Nephron progenitor cell (in vitro differentiated cells): ENCODE data around the gene DGKQ.

Experiments
- DNase-seq: peaks from one replicate; pipeline ENCODE4 v3.0.0; 2021
- H3K27ac Mint-ChIP-seq: 2 replicates; pipeline ENCODE4 v1.8.0; 2021; ENCODE audit warnings: mild to moderate bottlenecking, moderate library complexity, mixed read lengths
- H3K27me3 Mint-ChIP-seq: 2 replicates; pipeline ENCODE4 v1.8.0; 2021; ENCODE audit warnings: mild to moderate bottlenecking, low read depth, mixed read lengths; ENCODE audit not compliant: poor library complexity
- H3K36me3 Mint-ChIP-seq: 2 replicates; pipeline ENCODE4 v1.8.0; 2021; ENCODE audit warnings: low read depth, mixed read lengths
- H3K4me1 Mint-ChIP-seq: 2 replicates; pipeline ENCODE4 v1.8.0; 2021; ENCODE audit warnings: mixed read lengths
- H3K4me3 Mint-ChIP-seq: 2 replicates; pipeline ENCODE4 v1.8.0; 2021; ENCODE audit warnings: mild to moderate bottlenecking, moderate library complexity, mixed read lengths
- H3K9me3 Mint-ChIP-seq: 2 replicates; pipeline ENCODE4 v1.8.0; 2021; ENCODE audit warnings: mild to moderate bottlenecking, moderate library complexity, mixed read lengths
- TF ChIP-seq, protein P1 (sequence below): fragments of 200-600 bp; sonication (generic); IDR thresholded peaks from 2 replicates; pipeline ENCODE4 v1.5.0; 2021; ENCODE audit warnings: antibody characterized with exemption

The DGKQ gene

DNA sequence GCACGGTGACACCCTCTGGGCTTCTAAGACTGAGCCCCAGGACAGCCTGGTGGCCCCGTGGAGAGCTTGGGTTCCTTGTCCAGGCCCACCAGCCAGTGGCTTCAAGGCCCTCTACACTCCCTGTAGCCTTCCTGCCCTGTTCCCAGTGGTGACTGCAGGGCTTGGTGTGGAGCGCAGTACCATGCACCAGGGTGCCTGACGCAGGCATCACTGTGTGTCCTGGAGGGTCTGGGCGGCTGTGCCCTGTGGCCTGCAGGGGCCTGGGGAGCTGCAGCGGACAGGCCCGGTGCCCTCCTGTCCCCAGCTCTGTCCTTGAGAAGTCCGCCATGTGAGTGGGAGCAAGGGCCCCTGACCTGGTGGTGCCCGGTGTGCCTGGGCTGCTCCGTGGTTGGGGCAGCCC lies 42.4 kb upstream of the DGKQ start:
- Mint-ChIP-seq H3K4me3 (no peak overlapping the region), H3K27ac (no peak overlapping the region), H3K36me3 (peaks cover 6% of the 10 kb centered on the region), H3K4me1 (peaks cover 47% of the 10 kb centered on the region), H3K27me3 (peaks cover 1% of the 10 kb centered on the region), H3K9me3 (no peaks in the 10 kb centered on the region)
- no peak for DNase-seq
- TF ChIP-seq, protein P1, sequence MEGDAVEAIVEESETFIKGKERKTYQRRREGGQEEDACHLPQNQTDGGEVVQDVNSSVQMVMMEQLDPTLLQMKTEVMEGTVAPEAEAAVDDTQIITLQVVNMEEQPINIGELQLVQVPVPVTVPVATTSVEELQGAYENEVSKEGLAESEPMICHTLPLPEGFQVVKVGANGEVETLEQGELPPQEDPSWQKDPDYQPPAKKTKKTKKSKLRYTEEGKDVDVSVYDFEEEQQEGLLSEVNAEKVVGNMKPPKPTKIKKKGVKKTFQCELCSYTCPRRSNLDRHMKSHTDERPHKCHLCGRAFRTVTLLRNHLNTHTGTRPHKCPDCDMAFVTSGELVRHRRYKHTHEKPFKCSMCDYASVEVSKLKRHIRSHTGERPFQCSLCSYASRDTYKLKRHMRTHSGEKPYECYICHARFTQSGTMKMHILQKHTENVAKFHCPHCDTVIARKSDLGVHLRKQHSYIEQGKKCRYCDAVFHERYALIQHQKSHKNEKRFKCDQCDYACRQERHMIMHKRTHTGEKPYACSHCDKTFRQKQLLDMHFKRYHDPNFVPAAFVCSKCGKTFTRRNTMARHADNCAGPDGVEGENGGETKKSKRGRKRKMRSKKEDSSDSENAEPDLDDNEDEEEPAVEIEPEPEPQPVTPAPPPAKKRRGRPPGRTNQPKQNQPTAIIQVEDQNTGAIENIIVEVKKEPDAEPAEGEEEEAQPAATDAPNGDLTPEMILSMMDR: no peak

DNA sequence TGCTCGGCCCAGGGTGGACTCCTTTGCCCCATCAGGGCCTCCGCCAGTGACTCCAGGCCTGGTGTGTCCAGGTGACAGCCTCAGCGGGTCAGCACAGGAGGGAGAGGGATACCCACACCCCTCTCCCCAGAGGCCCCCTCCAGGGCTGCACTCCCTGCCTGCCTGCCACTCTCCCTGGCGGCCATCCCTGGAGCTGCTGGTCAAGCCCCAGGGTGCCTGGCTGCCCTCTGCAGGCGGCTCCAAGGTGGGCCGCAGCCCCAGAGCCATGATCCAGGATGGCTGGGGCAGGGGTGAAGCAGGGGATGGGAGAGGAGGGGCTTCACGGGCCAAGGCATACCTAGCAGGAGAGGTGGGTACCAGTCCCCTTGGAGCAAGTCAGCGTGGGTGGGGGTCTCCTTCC lies 41.8 kb upstream of the DGKQ start:
- peak; percentile 38 for DNase-seq
- Mint-ChIP-seq H3K27ac (no peak overlapping the region), H3K36me3 (peaks cover 6% of the 10 kb centered on the region), H3K9me3 (no peaks in the 10 kb centered on the region), H3K4me3 (no peak overlapping the region), H3K27me3 (peaks cover 7% of the 10 kb centered on the region), H3K4me1 (peaks cover 52% of the 10 kb centered on the region)
- TF ChIP-seq, protein P1: peak; percentile 8

DNA sequence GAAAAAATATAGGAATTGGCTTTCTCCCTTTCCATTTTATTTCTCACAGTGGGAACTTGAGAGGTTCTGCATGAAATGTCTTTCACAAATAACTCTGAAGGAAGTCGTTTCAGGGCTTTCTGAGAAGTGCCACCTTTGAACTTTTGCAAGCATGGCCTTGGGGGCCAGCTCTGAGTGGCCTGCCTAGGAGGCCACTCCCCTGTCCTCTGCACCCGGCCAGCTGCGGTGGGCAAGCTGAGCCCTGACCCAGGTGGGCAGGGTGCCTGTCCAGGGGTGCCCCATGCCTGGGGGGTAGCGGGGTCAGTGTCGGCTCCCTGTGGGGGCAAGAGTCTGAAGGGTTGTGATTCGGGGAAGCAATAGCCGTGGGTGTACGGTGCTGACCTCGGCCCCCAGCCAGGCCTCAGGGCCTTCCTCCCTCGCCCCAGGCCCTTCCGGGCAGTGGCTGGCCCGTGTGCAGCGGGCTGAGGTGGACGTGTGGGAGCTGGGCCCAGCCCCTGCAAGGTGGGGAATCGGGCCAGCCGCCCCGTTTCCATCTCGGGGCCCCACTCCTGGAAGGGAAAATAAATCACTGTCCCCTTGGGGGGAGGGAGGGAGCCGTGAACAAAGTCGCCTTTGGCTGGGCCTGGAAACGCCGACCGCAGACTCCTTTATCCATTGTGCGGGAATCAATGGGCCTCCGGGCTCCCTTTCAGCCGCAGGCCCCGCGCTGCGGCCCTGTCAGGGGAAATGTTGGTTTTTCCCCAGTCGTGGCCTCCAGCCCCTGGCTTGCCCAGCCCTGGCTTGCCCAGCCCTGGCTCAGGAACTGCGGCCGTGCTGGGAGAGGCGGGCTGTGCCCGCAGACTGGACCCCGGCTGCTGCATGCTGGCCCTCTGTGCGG lies 41.2 kb upstream of the DGKQ start:
- Mint-ChIP-seq H3K36me3 (peaks cover 6% of the 10 kb centered on the region), H3K4me1 (peaks cover 46% of the 10 kb centered on the region), H3K4me3 (peak overlapping the region; percentile 72), H3K9me3 (no peaks in the 10 kb centered on the region), H3K27ac (peak overlapping the region; percentile 80), H3K27me3 (peaks cover 8% of the 10 kb centered on the region)
- DNase-seq: peak; percentile 40
- TF ChIP-seq, protein P1: no peak

DNA sequence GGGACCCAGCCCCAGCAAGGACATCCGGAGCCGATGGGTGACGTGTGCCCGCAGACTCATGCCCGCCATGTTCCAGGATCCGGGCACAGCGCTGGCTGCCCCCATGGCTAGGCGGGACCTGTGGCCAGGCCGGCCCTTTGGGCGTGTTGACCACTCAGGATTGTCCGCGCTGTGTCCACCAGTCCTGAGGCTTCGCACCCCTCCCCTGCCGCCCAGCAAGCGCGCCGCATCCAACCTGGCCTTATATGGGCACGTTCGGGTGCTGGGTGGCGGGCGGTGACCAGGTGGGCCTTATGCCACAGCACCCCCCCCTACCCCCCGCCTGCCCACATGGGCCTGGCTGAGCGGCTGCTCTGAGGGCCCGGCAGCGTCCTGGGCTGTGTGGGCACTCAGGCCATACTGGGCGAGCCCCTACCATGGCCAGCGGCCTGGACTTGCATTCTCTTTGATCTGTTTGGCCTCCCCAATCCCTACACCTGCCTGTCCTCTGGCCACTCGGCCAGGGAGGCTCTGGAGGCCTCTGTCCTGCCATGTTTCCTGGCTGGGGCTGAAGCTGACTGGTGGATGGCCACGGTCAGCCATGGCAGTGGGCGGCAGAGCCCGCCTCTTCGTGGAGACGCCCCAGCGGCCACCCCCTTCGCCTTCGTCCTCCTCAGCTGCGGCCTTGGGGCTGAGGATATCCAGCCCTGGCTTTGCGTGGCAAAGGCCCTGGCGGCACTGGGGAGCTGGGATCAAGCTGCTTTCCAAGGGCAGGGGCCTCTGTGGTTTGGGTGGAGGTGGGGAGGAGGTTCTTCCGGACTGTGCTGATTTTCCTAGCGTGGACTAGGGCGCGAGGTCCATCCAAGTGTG lies 40.1 kb upstream of the DGKQ start:
- Mint-ChIP-seq H3K27ac (peak overlapping the region; percentile 80), H3K4me1 (peaks cover 42% of the 10 kb centered on the region), H3K27me3 (peaks cover 17% of the 10 kb centered on the region), H3K9me3 (peaks cover 3% of the 10 kb centered on the region), H3K4me3 (peak overlapping the region; percentile 72), H3K36me3 (peaks cover 6% of the 10 kb centered on the region)
- TF ChIP-seq, protein P1: no peak
- DNase-seq: no peak

DNA sequence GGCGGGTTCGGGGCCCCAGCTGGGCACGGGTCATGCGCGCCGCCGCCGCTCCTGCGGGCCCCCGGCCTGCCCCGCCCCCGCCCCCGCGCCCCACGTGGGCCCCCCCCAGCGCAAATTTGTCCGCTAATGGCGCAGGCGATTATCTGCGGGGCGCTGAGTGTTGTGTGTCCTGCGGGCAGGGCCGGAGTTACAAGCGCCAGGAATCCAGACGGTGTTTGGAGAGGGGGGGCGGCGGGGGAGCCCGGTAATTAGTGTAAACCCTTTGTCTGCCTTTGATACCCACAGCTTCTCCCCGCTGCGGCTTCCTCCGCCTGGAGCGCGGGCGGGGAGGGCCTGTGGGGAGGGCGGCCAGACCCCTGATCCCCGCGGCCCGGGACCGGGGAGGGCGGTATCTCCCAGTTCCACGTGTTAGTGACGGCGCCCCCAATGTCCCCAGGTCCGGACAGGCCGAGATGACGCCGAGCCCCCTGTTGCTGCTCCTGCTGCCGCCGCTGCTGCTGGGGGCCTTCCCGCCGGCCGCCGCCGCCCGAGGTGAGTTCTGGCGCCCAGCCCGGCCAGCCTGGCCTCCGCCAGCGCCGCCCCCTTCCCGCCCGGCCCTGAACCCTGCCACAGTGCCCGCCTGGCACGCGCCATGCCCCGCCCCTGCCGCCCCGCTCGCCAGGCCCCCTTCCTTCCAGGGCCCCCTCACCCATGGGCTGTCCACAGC lies 38.8 kb upstream of the DGKQ start:
- TF ChIP-seq, protein P1: no peak
- peak; percentile 56 for DNase-seq
- Mint-ChIP-seq H3K27me3 (peaks cover 29% of the 10 kb centered on the region), H3K27ac (no peak overlapping the region), H3K4me1 (peaks cover 32% of the 10 kb centered on the region), H3K9me3 (peaks cover 16% of the 10 kb centered on the region), H3K4me3 (peak overlapping the region; percentile 71), H3K36me3 (peaks cover 8% of the 10 kb centered on the region)
